GM19328 (cell line): Measurements from ENCODE around the gene POU4F1.
A peak's percentile ranks its signal among the peaks of the same experiment; 100 is the strongest.
"Not testable (repeated sequence)": the region's sequence is repeated elsewhere in the genome, so short reads cannot be mapped to it uniquely, and the experiment has no call there.

Experiments used
- ATAC-seq: cut with Tn5 transposase; IDR thresholded peaks from one replicate; pipeline ENCODE4 v1.9.1; 2021; ENCODE audit warnings: mild to moderate bottlenecking, moderate library complexity; ENCODE audit not compliant: unreplicated experiment

POU4F1 gene, protein sequence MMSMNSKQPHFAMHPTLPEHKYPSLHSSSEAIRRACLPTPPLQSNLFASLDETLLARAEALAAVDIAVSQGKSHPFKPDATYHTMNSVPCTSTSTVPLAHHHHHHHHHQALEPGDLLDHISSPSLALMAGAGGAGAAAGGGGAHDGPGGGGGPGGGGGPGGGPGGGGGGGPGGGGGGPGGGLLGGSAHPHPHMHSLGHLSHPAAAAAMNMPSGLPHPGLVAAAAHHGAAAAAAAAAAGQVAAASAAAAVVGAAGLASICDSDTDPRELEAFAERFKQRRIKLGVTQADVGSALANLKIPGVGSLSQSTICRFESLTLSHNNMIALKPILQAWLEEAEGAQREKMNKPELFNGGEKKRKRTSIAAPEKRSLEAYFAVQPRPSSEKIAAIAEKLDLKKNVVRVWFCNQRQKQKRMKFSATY

DNA sequence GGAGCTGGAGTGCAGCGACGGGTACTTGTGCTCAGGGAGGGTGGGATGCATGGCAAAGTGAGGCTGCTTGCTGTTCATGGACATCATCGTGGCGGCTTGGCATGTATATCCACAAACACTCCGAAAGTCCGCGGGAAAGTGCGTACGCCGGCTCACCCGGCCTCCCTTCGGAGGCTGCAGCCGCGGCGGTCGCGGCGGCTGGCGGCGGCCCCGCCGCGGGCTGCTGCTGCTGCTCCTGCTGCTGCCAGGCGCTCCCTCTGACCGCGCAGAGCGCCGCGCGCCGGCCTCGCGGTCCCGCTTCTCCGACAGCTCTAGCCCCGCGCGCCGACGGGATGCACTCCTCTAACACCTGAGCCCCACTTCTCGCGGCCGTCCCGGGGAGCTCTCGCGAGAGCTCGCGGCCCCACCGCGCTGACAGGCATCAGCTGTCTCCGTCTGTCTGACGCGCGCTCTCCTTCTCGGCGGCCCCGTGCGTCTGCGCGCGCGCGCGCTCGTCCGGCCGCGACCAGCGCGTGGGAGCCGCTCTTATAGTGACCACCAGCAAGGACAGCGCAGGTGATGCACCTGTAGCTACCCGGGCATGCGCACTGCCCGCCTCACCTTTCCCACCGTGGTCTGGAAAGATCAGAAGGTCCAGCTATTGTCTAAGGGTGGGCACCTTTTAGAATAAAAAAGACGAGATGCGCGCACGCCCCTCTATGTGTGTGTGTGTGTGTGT, at the start of gene POU4F1:
POU4F1 (minus strand) TSS at position 313 of the 718 bp plus-strand sequence; CDS start at position 87, 226 bp downstream.
- peak; percentile 67 for ATAC-seq

DNA sequence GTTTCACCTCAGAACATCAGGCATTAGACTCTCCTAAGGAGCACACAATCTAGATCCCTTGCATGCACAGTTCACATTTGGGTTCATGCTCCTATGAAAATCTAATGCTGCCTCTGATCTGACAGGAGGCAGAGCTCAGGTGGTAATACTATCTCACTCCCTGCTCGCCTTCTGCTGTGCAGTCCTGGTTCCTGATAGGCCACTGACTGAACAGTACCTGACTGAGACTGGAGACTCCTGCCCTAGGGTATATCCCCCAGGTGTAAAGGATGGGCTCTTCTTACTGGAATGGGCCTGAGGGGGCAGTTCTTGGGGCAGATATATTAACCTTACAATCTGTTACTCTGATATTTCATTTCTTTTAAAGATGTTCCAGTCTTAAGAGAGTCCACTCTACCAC, 49.3 kb upstream of the POU4F1 start:
- no peak for ATAC-seq

DNA sequence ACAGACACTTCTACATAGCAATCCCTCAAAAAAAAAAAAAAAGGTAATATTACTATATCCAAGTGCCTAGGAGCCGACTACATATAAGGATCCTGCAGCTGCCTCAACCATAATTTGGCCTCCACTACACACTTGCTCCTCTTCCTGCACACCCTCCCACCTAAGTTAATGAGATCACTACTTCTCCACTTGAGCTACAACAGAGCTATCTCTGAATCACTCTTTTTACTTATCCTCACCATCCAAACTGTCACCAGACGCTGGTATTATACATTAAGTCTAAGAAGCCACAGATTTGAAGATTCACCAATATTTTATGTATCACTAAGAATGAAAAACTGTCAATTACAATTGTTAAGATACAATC, 47.3 kb upstream of the POU4F1 start:
- no peak for ATAC-seq

DNA sequence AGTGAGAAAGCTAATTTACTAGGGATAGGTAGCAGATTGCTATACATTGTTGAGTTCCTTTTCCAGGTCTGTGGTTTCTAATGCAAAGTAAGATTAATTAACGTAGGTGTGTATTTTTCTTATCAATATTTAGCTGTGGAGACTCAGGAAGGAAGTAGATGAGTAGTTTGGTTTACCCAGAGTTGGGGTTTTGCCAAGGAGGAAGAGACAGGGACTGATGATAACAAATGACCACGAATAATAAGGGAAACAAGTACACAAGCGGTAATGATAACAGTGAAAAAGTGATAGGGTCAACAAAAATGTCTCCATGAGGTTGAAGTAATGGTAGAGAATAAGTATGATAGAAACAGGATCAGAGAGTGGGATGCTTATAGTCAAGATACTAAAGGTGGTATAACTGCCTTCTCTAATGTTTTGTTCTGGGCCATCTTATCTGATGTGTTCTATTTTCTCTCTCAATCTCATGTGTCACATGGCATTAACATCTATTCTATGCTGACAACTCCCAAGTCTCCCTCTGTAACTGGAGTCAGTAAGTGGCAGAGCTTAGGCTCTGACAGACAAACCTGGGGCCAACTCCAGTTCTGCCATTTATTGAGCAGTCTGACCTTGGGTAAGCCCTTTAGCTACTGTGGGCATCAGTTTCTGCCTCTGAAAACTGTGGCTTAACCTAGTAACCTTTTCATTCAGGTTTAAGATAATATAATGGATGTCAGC, 46.8 kb upstream of the POU4F1 start:
- ATAC-seq, result no peak

DNA sequence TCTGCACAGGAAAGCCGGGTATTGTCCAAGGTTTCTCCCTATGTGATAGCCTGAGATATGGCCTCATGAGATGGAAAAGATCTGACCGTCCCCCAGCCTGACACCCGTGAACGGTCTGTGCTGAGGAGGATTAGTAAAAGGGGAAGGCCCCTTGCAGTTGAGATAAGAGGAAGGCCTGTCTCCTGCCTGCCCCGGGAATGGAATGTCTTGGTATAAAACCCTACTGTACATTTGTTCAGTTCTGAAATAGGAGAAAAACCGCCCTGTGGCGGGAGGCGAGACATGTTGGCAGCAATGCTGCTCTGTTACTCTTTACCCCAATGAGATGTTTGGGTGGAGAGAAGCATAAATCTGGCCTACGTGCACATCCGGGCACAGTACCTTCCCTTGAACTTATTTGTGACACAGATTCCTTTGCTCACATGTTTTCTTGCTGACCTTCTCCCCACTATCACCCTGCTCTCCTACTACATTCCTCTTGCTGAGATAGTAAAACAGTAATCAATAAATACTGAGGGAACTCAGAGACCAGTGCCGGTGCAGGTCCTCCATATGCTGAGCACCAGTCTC, 43.8 kb upstream of the POU4F1 start:
- not testable (repeated sequence) for ATAC-seq

DNA sequence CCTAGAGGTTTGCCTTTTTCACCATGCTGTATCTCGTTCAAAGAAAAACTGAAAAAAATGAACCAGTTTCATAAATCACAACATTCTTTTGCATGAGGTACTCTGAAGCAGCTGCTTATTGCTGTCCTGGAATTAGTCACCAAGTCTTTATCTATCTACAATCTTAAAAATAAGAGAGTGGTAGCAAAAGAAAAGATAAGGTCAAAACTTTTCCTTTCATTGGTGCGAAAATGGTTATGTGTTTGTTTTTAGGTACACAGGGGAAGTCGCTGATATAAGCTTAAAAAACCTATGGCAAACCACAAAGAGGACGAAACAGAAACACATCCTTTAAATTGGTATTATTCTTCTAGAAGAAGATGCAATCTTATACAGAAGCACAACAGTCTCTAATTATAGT, 34.9 kb upstream of the POU4F1 start:
- no peak for ATAC-seq

DNA sequence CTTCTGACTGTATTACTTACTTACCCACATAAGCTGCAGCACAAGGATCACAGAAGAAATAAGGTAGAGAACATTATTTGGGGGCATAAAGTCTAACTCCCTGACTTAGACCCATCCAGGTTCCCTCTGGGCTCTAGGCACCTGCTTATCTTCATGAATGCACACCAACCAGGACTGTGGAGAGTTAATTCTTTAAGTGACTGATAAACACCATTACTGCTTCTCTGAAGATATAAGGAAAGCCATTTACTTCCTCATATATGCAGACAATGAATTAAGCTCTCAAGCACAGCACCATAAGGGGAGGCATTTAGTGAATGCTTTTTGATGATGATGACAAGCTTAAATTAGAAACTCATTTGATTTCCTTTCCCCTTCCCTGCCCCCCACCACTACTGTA, 33.1 kb upstream of the POU4F1 start:
- ATAC-seq, result no peak

DNA sequence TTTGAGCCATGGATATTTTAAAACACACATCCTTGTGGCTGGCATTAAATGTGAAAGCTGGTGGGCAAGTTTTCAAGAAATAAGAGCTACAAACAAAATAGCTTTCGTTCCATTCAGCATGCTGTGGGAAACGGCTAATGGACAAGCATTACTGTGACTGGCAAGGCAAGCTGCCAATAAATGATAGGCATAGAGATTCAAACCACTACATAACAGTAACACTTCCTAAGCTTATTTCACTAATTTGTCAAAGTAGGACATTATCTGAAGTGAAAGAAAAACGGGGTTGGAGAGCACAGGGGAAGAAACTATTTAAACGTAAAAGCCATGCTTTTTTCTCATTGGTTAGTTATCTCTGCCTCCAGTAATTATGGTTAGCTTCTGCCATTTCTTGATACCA, 29.6 kb upstream of the POU4F1 start:
- ATAC-seq, result no peak

DNA sequence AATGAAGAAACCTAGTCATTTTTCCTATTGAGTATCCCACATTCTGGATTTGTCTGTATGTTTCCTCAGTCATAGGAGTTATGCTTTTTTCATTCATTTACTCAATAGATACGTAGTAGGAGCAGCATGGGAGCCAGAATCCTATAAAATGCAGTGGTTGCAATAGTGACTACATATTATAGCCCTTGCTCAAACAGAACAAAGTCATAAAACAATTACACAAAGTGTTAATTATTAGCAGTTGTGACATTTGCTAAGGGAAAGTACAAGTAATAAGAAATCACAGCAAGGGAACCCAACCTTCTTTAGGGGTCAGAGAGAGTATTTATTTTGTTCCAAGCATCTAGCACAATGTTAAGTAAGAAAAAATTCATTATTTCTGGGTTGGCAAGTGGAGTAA, 27.7 kb upstream of the POU4F1 start:
- no peak for ATAC-seq

DNA sequence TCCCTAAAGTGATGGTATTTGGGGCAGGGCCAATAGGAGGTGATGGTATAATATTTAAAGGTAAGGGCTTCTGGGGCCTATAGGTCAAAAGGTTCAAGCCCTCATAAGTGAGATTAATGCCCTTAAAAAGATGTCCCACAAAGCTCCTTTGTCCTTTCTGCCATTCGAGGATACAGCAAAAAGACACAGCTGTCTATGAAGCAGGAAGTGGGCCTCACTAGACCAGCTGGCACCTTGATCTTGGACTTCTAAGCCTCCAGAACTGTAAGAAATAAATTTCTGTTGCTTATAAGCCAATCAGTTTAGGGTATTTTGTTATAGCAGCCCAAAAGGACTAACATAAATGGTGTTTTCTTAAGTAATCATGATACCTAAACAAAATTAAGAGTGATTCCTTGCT, 27.2 kb upstream of the POU4F1 start:
- no peak for ATAC-seq

DNA sequence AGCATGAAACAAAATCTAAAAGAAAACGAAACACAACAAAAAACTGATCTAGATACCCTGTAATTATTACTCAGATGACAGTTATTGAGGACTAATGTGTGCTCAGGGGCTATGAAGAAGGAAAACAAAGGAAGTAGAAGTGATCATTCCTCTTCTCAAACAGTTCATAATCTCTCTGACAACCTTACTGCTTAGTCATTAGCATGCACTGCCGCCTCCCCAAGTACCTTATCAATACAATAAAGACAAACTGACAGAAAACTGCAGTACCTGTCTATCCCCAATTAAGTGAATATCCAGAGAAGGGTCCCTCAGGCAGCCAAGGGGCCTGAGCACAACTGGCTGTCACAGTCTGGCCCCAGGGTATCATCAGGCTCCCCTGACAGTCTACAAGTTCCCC, 22.0 kb upstream of the POU4F1 start:
- ATAC-seq, result no peak

DNA sequence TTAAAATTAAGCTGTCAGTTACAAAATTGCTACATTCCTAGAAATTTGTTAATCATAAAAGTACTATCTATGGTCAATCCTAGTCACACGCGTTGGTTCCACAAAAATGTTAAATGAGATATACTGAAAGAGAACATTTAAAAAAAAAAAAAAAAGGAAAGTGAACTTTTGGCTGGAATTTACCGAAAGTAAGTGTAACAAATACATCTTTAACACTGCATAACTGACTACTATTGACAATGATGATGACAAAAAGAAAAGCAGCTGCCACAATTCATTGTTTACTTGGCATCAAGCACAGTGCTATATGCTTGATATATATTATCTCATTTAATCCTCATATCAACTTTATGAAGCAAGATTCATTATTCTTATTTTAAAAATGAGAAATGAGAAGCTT, 19.8 kb upstream of the POU4F1 start:
- ATAC-seq, result no peak

DNA sequence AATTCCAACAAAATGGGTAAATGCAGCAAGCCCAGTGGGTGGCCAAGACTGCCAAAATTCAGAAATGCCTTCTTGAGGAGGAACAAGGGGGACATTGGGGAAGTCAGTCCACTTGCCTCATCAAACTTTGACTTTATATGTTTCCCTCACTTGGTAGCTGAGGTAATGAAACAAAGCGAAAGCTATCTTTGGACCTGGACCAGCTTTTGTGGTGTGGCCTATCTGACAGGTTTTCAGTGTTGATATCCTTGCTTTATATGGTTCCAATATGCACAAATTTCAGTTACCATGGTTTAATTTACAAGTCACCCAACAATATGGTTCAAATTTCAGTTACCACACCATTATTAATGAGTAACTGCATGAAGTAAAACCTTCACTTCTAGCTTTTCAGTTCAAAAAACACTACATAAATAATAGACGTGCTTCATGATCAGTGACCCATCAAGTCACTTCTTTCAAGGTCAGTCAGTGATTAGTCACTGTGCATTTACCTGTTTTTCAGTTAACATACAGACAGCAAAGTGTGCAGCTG, 17.7 kb upstream of the POU4F1 start:
- no peak for ATAC-seq

DNA sequence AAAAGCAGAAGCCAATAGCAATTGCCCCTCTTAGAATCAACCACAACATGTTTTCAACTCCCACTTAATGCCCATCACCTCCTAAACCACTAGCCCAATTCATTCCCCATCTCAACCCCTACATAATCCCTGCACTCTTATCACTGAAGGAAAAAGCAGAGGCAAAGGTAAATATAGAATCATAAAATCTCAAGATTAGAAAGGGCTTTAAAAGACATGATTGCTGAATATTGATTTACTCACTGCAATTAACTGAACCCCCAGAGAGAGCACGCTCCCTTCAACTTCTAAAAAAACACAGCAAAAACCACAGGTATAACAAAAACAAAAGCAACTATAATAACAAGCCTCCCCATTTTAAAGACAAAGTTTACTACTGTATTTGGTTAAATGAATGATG, 15.1 kb upstream of the POU4F1 start:
- no peak for ATAC-seq

DNA sequence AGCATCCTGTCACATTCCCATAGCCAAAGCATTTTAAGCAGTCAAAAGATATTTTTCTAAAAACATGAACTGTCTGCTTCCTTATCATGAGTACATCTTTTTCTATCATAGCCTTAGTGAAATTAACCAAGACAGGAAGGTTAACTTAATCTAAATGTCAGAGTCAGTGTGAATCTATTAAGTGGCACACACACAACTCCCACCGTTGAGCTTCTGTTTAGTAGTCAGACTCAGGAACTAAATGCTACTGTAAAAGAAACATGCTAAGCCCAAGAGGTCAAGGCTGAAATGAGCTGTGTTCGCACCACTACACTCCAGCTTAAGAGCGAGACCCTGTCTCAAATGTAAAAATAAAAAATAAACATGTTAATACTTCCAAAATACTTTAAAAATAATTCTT, 7.7 kb upstream of the POU4F1 start:
- no peak for ATAC-seq

DNA sequence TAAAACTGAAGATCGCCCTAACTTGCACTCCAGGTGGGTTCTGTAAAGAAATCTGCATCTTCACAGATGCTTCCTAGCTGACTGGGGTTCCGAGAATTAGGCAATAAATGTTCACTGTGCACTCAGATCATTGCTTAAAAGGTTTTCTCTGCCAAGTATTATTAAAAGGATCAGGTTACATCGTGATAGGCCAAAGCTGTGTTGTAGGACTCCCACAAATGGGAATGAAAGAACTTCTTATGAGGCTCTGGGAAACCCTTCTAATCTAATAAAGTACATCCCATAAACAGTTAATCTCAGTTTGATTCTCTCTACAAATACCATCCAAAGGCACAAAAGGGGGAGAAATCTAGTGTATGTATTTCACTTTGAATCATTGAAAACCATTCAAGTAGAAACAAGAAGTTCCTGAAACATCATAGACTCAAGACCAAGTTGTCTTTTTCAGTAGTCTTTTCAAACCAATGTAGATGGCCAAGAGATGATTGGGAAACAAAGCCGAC, 7.1 kb upstream of the POU4F1 start:
- ATAC-seq, result no peak

DNA sequence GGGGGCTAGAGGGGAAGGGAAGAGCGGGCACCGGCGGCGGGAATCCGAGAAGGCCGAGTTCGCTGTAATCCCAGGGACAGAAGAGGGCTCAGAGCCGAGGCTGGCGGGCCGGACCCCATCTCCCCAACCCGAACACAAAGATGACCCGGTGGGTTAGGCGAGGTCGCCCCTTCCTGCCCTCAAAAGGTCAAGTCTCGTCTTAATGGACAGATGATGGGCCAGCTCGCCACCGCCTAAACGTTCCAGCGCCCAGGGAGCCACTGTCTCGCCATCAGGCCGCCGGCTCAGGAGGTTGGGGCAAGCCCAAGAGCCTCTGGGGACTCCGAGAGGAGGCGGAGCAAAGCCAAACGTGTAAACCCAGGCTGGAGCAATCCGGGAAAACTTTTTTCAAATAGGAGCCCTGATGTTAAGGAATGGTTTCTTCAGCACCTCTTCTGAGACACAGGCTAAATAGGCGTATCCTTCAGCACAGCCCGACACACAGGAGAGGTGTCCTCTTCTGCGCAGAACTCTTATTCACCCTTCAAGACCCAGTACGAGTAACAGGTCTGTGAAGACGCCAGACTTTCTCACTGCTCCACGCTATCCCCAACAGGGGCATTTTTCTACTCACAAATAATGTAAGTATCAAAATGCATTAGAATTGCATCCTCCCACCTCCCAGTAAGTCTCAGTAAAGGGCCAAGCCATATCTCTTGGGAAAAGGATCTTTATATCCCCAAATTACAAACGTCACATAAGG, 6.3 kb upstream of the POU4F1 start:
- ATAC-seq, result no peak

DNA sequence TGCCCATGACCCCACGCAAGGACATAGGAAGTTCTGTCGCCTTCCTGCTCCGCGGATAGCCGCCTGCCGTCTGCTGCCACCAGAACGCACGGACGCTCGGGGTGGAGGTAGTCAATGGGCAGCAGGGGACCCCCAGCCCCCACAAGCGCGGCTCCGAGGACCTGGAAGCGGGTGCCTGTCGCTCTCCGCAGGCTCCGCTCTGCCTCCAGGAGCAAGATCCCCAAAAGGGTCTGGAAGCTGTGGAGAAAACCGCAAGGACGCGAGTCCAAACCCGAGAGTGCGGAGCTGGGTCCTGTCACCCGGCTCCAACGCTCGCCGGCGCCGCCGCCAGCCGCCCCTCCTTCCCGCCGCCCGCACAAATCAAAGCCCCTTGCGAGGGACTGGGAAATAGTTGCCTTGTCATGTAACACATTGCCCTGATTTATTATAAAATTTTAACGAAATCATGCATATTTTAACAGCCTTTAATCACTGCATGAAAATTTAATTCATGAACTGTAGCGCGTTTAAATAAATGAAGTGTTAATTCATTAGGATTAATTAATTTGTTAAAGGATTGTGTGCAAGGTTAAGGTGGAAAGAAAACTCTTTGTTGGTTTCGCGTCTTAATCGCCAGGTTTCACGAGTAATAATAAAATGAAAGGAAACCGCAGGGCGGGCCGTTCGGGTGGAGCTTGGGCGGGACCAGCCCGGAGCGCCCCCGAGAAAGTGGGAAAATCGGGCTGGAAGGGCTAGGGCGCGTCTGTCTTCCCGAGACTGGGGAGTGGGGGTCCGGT, 5.5 kb upstream of the POU4F1 start:
- no peak for ATAC-seq

DNA sequence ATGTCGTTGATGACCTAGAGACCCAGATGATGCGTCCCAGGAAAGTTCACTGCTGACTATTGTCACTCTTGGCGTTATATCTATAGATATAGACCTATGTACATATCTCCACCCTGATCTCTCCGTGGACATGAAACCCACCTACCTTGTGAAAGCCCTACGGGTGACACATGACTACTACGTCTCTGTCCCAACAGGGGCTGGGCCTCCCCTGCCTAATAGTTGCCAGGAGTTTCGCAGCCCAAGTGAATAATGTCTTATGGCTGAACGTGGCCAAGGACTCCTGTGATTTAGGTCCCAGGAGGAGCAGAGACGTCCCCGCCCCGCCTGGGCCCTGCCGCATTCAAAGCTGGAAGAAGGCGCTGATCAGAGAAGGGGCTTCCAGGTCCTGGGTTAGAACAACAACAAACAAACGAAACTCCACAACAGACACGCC, 4.9 kb upstream of the POU4F1 start:
- no peak for ATAC-seq
